Body of pancreas (tissue), 4 donors: Measurements from ENCODE around the gene CSF1. TPM values are rescaled to one million over a fixed set of nuclear protein-coding genes. Genes with fewer than 3 reads are reported as not detected.

Experiments
- ATAC-seq: fragments of 150-250 bp; one replicate; pipeline ENCODE4 v1.9.1; 2016
- DNase-seq, 4 donors: peaks; one replicate each; pipeline ENCODE4 v3.0.0-alpha.2; 2019
- H3K27ac ChIP-seq, 4 donors: fragments of 200-600 bp; sonication (generic); 1 replicate in 3 of 4; 2 replicates in 1 of 4; pipeline versions ENCODE4 v1.5.1 to v1.6.1; 2016 to 2019; ENCODE audit warnings: mild to moderate bottlenecking in 1 of 4, mixed read lengths in 1 of 4, moderate library complexity in 1 of 4
- H3K27me3 ChIP-seq, 2 donors: fragments of 200-600 bp; sonication (generic); one replicate each; pipeline ENCODE4 v1.6.0; 2016; ENCODE audit warnings: mild to moderate bottlenecking in 1 of 2
- H3K36me3 ChIP-seq, 2 donors: fragments of 200-600 bp; sonication (generic); replicated peaks in 1 of 2; 2 replicates each; pipeline ENCODE4 v1.5.1; 2016; ENCODE audit warnings: low read depth in 2 of 2; ENCODE audit not compliant: insufficient read depth in 1 of 2
- H3K4me1 ChIP-seq: fragments of 200-600 bp; sonication (generic); one replicate; pipeline ENCODE4 v1.6.0; 2016
- H3K4me3 ChIP-seq, 2 donors: fragments of 200-600 bp; sonication (generic); 1 replicate in 1 of 2; 2 replicates in 1 of 2; pipeline ENCODE4 v1.5.1; 2016 to 2019
- H3K9me3 ChIP-seq, 3 donors: fragments of 200-600 bp; sonication (generic); 1 replicate in 2 of 3; 2 replicates in 1 of 3; pipeline ENCODE4 v1.5.1; 2016
- POLR2A ChIP-seq, 3 donors: fragments of 450-650 bp; IDR thresholded peaks; one replicate each; pipeline ENCODE4 v1.6.1; 2016; ENCODE audit warnings: antibody characterized with exemption in 3 of 3, mild to moderate bottlenecking in 2 of 3
- WGBS, 2 donors: methylation state at CpG; one replicate each; pipeline ENCODE4 v1.1.5; 2017; 5-methylcytosine and 5-hydroxymethylcytosine counted together
- intact Hi-C: fragments of 100-400 bp; cut with DNase I; formaldehyde crosslinking; loops from one replicate; pipeline ENCODE4 v1.15.1; 2023
- total RNA-seq, 2 donors: library from RNA; depleted of rRNA; stranded (reverse); fragments of >200 nt; gene quantifications; one replicate each; pipeline ENCODE4 v1.1.0, GENCODE V29; 2016
- TF ChIP-seq, protein P1 (sequence below), 7 experiments: fragments of 450-650 bp in 4 of 7; fragments of 200-600 bp in 3 of 7; sonication (generic) in 3 of 7; IDR thresholded peaks; one replicate each; pipeline ENCODE4 v1.5.1; 2016 to 2019; ENCODE audit warnings: antibody characterized with exemption in 7 of 7

Gene CSF1
- total RNA-seq, 2 donors from 2014 or later, result 26.7 to 60.7 TPM

DNA sequence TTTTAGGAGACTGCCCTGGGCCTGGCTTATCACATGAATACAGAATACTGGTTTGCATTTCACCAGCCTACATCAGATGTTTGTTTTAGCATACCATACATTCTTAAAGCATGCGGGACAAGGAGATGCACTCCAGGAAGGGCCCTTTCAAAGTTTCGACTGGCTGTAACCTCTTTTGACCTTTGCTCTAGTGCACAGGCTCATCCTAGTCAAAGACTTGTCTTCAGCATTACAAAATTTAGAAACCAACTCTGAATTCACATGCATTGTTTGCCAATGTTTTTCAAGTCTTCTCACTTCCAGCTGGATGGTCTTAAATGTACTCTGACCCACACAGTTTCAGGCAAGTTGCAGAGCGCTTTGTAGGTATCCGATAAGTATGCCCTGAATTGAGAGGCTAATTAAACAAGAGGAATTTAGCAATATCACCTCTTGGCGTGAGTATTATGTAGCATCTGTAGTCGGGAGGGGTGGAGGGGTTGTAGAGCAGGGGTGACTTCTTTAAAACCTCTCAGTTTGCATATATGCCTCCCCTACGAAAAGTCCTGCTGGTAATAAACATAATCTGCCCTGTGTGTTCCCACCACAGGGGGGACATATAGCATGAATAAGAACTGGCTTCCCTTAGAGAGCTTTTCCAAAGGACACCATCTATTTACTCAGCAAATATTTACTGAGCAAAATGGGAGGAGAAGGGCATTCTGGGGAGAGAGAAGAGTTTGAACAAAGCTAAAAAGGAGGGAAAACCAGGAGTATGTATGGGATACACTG lies 49.5 kb downstream of the CSF1 start:
- ATAC-seq (peak; percentile 79), DNase-seq (no peak)
- TF ChIP-seq POLR2A (IDR thresholded peaks at IDR 0.05), result no peak
- TF ChIP-seq, protein P1, sequence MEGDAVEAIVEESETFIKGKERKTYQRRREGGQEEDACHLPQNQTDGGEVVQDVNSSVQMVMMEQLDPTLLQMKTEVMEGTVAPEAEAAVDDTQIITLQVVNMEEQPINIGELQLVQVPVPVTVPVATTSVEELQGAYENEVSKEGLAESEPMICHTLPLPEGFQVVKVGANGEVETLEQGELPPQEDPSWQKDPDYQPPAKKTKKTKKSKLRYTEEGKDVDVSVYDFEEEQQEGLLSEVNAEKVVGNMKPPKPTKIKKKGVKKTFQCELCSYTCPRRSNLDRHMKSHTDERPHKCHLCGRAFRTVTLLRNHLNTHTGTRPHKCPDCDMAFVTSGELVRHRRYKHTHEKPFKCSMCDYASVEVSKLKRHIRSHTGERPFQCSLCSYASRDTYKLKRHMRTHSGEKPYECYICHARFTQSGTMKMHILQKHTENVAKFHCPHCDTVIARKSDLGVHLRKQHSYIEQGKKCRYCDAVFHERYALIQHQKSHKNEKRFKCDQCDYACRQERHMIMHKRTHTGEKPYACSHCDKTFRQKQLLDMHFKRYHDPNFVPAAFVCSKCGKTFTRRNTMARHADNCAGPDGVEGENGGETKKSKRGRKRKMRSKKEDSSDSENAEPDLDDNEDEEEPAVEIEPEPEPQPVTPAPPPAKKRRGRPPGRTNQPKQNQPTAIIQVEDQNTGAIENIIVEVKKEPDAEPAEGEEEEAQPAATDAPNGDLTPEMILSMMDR (IDR thresholded peaks at IDR 0.05), result peak in 1 of 7 experiments; percentile 5
- WGBS, 2 donors, result 57 to 61% methylated on average over 7 of the region's 7 CpGs
- Histone ChIP-seq H3K4me1 (peaks cover 15% of the 10 kb centered on the region), H3K36me3 (no peaks in the 10 kb centered on the region), H3K27me3 (no peaks in the 10 kb centered on the region), H3K4me3 (no peak overlapping the region), H3K27ac (peak overlapping the region in 3 of 4 donors; percentile 18 to 60 (median 31)), H3K9me3 (no peaks in the 10 kb centered on the region)
- intact Hi-C loops, result no loop called here

GRCh38 chr1:109960745-109961094 lies 50.1 kb downstream of the CSF1 start:
- Histone ChIP-seq H3K4me1 (peaks cover 15% of the 10 kb centered on the region), H3K4me3 (no peak overlapping the region), H3K27ac (peak overlapping the region in 1 of 4 donors; percentile 60), H3K27me3 (no peaks in the 10 kb centered on the region), H3K36me3 (no peaks in the 10 kb centered on the region), H3K9me3 (no peaks in the 10 kb centered on the region)
- intact Hi-C loops, result no loop called here
- DNase-seq (no peak), ATAC-seq (no peak)
- WGBS, 2 donors, result 36 to 50% methylated on average over 1 of the region's 1 CpG
- TF ChIP-seq POLR2A (IDR thresholded peaks at IDR 0.05), result no peak
- TF ChIP-seq, protein P1 (IDR thresholded peaks at IDR 0.05), result no peak

DNA sequence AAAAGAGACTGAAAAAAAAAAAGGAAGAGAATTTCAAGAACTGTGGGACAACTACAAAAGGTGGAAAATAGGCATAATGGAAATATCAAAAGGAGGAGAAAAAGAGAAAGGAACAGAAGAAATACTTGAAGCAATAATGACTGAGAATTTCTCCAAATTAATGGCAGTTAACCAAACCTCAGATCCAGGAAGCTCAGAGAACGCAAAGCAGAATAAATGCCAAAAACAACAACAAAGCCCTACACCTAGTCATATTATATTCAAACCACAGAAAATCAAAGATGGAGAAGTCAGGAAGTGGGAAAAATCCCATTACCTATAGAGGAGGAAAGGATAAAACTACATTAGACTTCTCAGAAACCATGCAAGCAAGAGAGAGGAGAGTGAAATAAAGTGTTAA lies 53.2 kb downstream of the CSF1 start:
- intact Hi-C loops, result no loop called here

GRCh38 chr1:109969146-109969829 lies 58.6 kb downstream of the CSF1 start:
- WGBS, 2 donors, result 86 to 92% methylated on average over 3 of the region's 3 CpGs

More for the DNA sequence above, 53.2 kb downstream of the CSF1 start:
- Histone ChIP-seq H3K27ac (no peak overlapping the region), H3K4me1 (peaks cover 15% of the 10 kb centered on the region), H3K36me3 (no peaks in the 10 kb centered on the region), H3K4me3 (no peak overlapping the region), H3K9me3 (no peaks in the 10 kb centered on the region), H3K27me3 (no peaks in the 10 kb centered on the region)
- DNase-seq (no peak), ATAC-seq (no peak)
- TF ChIP-seq, protein P1 (IDR thresholded peaks at IDR 0.05), result no peak
- no peak for TF ChIP-seq POLR2A (IDR thresholded peaks at IDR 0.05)
- 81 to 88% methylated on average over 1 of the region's 1 CpG for WGBS, 2 donors

GRCh38 chr1:109969907-109970306 lies 59.3 kb downstream of the CSF1 start:
- ATAC-seq (no peak), DNase-seq (no peak)
- Histone ChIP-seq H3K27me3 (no peaks in the 10 kb centered on the region), H3K36me3 (no peaks in the 10 kb centered on the region), H3K4me3 (no peak overlapping the region), H3K9me3 (no peaks in the 10 kb centered on the region), H3K27ac (no peak overlapping the region), H3K4me1 (no peaks in the 10 kb centered on the region)
- 67 to 75% methylated on average over 3 of the region's 3 CpGs for WGBS, 2 donors
- intact Hi-C loops, result loop anchor here (10.0 kb wide), 1 partner anchor 45 kb away; no protein-coding TSS in a partner anchor
- no peak for TF ChIP-seq POLR2A (IDR thresholded peaks at IDR 0.05)
- TF ChIP-seq, protein P1 (IDR thresholded peaks at IDR 0.05), result no peak

More at GRCh38 chr1:109969146-109969829, 58.6 kb downstream of the CSF1 start:
- TF ChIP-seq POLR2A (IDR thresholded peaks at IDR 0.05), result no peak
- H3K27ac ChIP-seq, result no peak overlapping the region
- H3K4me1 ChIP-seq, result no peaks in the 10 kb centered on the region
- intact Hi-C loops, result no loop called here
- ATAC-seq, result no peak
- no peaks in the 10 kb centered on the region for H3K27me3 ChIP-seq
- no peaks in the 10 kb centered on the region for H3K9me3 ChIP-seq
- no peak for DNase-seq
- no peaks in the 10 kb centered on the region for H3K36me3 ChIP-seq
- H3K4me3 ChIP-seq, result no peak overlapping the region
